ENCODE data around the gene HRH2.

GRCh38 chr5:175614861-175615260 is 43.0 kb upstream of the HRH2 start:
- TF ChIP-seq POLR2A (IDR thresholded peaks at IDR 0.05; ENCODE audit: low read length) (no peak), GATA1 (IDR thresholded peaks at IDR 0.05; ENCODE audit: low read depth, low read length) (no peak)
